Measurements from ENCODE around the gene UBE2M. TPM values are rescaled to one million over a fixed set of nuclear protein-coding genes. Genes with fewer than 3 reads are reported as not detected.

The UBE2M gene
- total and polyA plus RNA-seq, 3 experiments from 2014 or later = 22.5 to 191 (median 182) TPM

GRCh38 chr19:58519355-58520256 is 38.8 kb downstream of the UBE2M start, which contains the start of gene ZBTB45:
TSS of gene ZBTB45 (minus strand) at chr19:58519810. CDS start at chr19:58517673, 2,137 bp downstream.
- peaks cover 0 to 3% of the 10 kb centered on the region in 2 donors for H3K27me3 Mint-ChIP-seq
- H3K27me3 ChIP-seq (ENCODE audit: insufficient read depth, low read length, poor library complexity, severe bottlenecking) = no peaks in the 10 kb centered on the region
- peaks cover 34 to 46% (median 35%) of the 10 kb centered on the region in 3 donors for H3K4me1 Mint-ChIP-seq
- H3K36me3 Mint-ChIP-seq = peaks cover 0 to 29% (median 4%) of the 10 kb centered on the region in 3 donors
- ChIA-PET POLR2A (interaction anchor here (0.6 to 2.6 kb wide), 15 partner anchors 20 to 336 kb away, joined by 3 to 28 read pairs (median 5); partner anchors contain the start of genes CHMP2A, MZF1, TRIM28 and UBE2M), CTCF (interaction anchor here (0.7 to 7.4 kb wide), 30 partner anchors 9 to 338 kb away, joined by 3 to 77 read pairs (median 4); partner anchors contain the start of genes CHMP2A, ERVK3-1, MZF1 and TRIM28)
- H3K36me3 ChIP-seq (ENCODE audit: insufficient read depth, low read length) = peaks cover 6% of the 10 kb centered on the region
- H3K9me3 Mint-ChIP-seq = no peaks in the 10 kb centered on the region
- H3K4me1 ChIP-seq (ENCODE audit: insufficient read depth, low read length) = peaks cover 23% of the 10 kb centered on the region
- peak within 1 kb of the TSS; percentile 86 for H3K27ac ChIP-seq (ENCODE audit: low read depth, low read length)
- no peaks in the 10 kb centered on the region for H3K9me3 ChIP-seq (ENCODE audit: low read length)
- peak within 1 kb of the TSS; percentile 90 to 99 (median 98) for H3K27ac Mint-ChIP-seq
- peak; percentile 84 to 90 (median 88) for DNase-seq
- H3K4me3 Mint-ChIP-seq = peak within 1 kb of the TSS; percentile 90 to 97 (median 95)
- H3K4me3 ChIP-seq (ENCODE audit: low read length) = peak within 1 kb of the TSS; percentile 81

- POLR2A ChIA-PET = interaction anchor here (1.7 to 2.1 kb wide), 3 partner anchors 35 to 61 kb away, joined by 6 to 16 read pairs (median 12); partner anchors contain the start of genes CHMP2A and UBE2M
- peak overlapping the region; percentile 86 for H3K27ac ChIP-seq (ENCODE audit: low read depth, low read length)
- peak overlapping the region; percentile 90 to 97 (median 95) for H3K4me3 Mint-ChIP-seq
These were observed 39.4 kb downstream of the UBE2M start for GRCh38 chr19:58519087-58519354.

GRCh38 chr19:58518256-58519086 is 39.9 kb downstream of the UBE2M start:
- peak overlapping the region; percentile 81 for H3K4me3 ChIP-seq (ENCODE audit: low read length)
- POLR2A ChIA-PET = interaction anchor here (0.6 to 2.1 kb wide), 4 partner anchors 10 to 61 kb away, joined by 3 to 16 read pairs (median 9); partner anchors contain the start of genes CHMP2A and UBE2M
- Mint-ChIP-seq H3K4me1 (peaks cover 39 to 57% (median 43%) of the 10 kb centered on the region in 3 donors), H3K9me3 (no peaks in the 10 kb centered on the region), H3K4me3 (peak overlapping the region; percentile 90 to 97 (median 95)), H3K27ac (peak overlapping the region; percentile 90 to 99 (median 98)), H3K36me3 (peaks cover 0 to 29% (median 4%) of the 10 kb centered on the region in 3 donors), H3K27me3 (peaks cover 0 to 3% of the 10 kb centered on the region in 2 donors)
- H3K36me3 ChIP-seq (ENCODE audit: insufficient read depth, low read length) = peaks cover 6% of the 10 kb centered on the region
- DNase-seq = no peak
- H3K4me1 ChIP-seq (ENCODE audit: insufficient read depth, low read length) = peaks cover 30% of the 10 kb centered on the region
- H3K27ac ChIP-seq (ENCODE audit: low read depth, low read length) = peak overlapping the region; percentile 86
- H3K9me3 ChIP-seq (ENCODE audit: low read length) = no peaks in the 10 kb centered on the region
- no peaks in the 10 kb centered on the region for H3K27me3 ChIP-seq (ENCODE audit: insufficient read depth, low read length, poor library complexity, severe bottlenecking)
- CTCF ChIA-PET = interaction anchor here (0.7 to 7.4 kb wide), 10 partner anchors 19 to 337 kb away, joined by 3 to 77 read pairs (median 16); partner anchors contain the start of genes CHMP2A, MZF1 and TRIM28

More at GRCh38 chr19:58519087-58519354, 39.4 kb downstream of the UBE2M start:
- DNase-seq = peak; percentile 23 to 65 (median 28)
- CTCF ChIA-PET = interaction anchor here (0.7 to 7.4 kb wide), 9 partner anchors 19 to 337 kb away, joined by 3 to 77 read pairs (median 24); partner anchors contain the start of genes CHMP2A, MZF1 and TRIM28
- Histone ChIP-seq H3K4me1 (ENCODE audit: insufficient read depth, low read length) (peaks cover 27% of the 10 kb centered on the region), H3K36me3 (ENCODE audit: insufficient read depth, low read length) (peaks cover 6% of the 10 kb centered on the region), H3K27me3 (ENCODE audit: insufficient read depth, low read length, poor library complexity, severe bottlenecking) (no peaks in the 10 kb centered on the region), H3K9me3 (ENCODE audit: low read length) (no peaks in the 10 kb centered on the region), H3K4me3 (ENCODE audit: low read length) (peak overlapping the region; percentile 81)
- Mint-ChIP-seq H3K27me3 (peaks cover 0 to 3% of the 10 kb centered on the region in 2 donors), H3K27ac (peak overlapping the region; percentile 90 to 99 (median 98)), H3K9me3 (no peaks in the 10 kb centered on the region), H3K4me1 (peaks cover 38 to 52% (median 38%) of the 10 kb centered on the region in 3 donors), H3K36me3 (peaks cover 0 to 29% (median 4%) of the 10 kb centered on the region in 3 donors)

GRCh38 chr19:58516964-58517833 is 41.2 kb downstream of the UBE2M start:
- Mint-ChIP-seq H3K4me3 (peak overlapping the region in 2 of 7 donors; percentile 8 to 96), H3K9me3 (no peaks in the 10 kb centered on the region), H3K27ac (peak overlapping the region in 1 of 8 donors; percentile 81), H3K27me3 (peaks cover 0 to 3% of the 10 kb centered on the region in 2 donors), H3K4me1 (peaks cover 41 to 60% (median 43%) of the 10 kb centered on the region in 3 donors), H3K36me3 (peaks cover 0 to 29% (median 4%) of the 10 kb centered on the region in 3 donors)
- Histone ChIP-seq H3K27ac (ENCODE audit: low read depth, low read length) (no peak overlapping the region), H3K4me3 (ENCODE audit: low read length) (no peak overlapping the region), H3K9me3 (ENCODE audit: low read length) (no peaks in the 10 kb centered on the region), H3K27me3 (ENCODE audit: insufficient read depth, low read length, poor library complexity, severe bottlenecking) (no peaks in the 10 kb centered on the region), H3K36me3 (ENCODE audit: insufficient read depth, low read length) (peaks cover 6% of the 10 kb centered on the region), H3K4me1 (ENCODE audit: insufficient read depth, low read length) (peaks cover 31% of the 10 kb centered on the region)
- CTCF ChIA-PET = interaction anchor here (1.7 to 7.4 kb wide), 2 partner anchors 64 kb away, joined by 4 to 77 read pairs; no protein-coding TSS in a partner anchor
- no peak for DNase-seq
- POLR2A ChIA-PET = interaction anchor here (0.6 kb wide), 1 partner anchor 9 kb away, joined by 3 read pairs; no protein-coding TSS in a partner anchor

GRCh38 chr19:58516246-58516836 is 42.1 kb downstream of the UBE2M start:
- no peaks in the 10 kb centered on the region for H3K27me3 ChIP-seq (ENCODE audit: insufficient read depth, low read length, poor library complexity, severe bottlenecking)
- peak overlapping the region in 2 of 8 donors; percentile 26 to 81 for H3K27ac Mint-ChIP-seq
- H3K4me1 Mint-ChIP-seq = peaks cover 41 to 60% (median 43%) of the 10 kb centered on the region in 3 donors
- DNase-seq = no peak
- H3K4me1 ChIP-seq (ENCODE audit: insufficient read depth, low read length) = peaks cover 31% of the 10 kb centered on the region
- no peak overlapping the region for H3K4me3 ChIP-seq (ENCODE audit: low read length)
- ChIA-PET POLR2A (interaction anchor here (0.5 kb wide), 1 partner anchor 58 kb away, joined by 4 read pairs; no protein-coding TSS in a partner anchor), CTCF (interaction anchor here (1.7 kb wide), 1 partner anchor 64 kb away, joined by 4 read pairs; no protein-coding TSS in a partner anchor)
- H3K27me3 Mint-ChIP-seq = peaks cover 0 to 3% of the 10 kb centered on the region in 2 donors
- no peaks in the 10 kb centered on the region for H3K9me3 Mint-ChIP-seq
- H3K36me3 Mint-ChIP-seq = peaks cover 0 to 29% (median 4%) of the 10 kb centered on the region in 3 donors
- no peak overlapping the region for H3K27ac ChIP-seq (ENCODE audit: low read depth, low read length)
- peaks cover 6% of the 10 kb centered on the region for H3K36me3 ChIP-seq (ENCODE audit: insufficient read depth, low read length)
- H3K4me3 Mint-ChIP-seq = peak overlapping the region in 1 of 7 donors; percentile 53
- no peaks in the 10 kb centered on the region for H3K9me3 ChIP-seq (ENCODE audit: low read length)

- H3K36me3 ChIP-seq (ENCODE audit: insufficient read depth, low read length) = peaks cover 6% of the 10 kb centered on the region
- peak overlapping the region in 5 of 8 donors; percentile 26 to 81 (median 73) for H3K27ac Mint-ChIP-seq
- no peaks in the 10 kb centered on the region for H3K9me3 ChIP-seq (ENCODE audit: low read length)
- no peak overlapping the region for H3K4me3 ChIP-seq (ENCODE audit: low read length)
- peak overlapping the region in 4 of 7 donors; percentile 43 to 75 (median 52) for H3K4me3 Mint-ChIP-seq
- no peak overlapping the region for H3K27ac ChIP-seq (ENCODE audit: low read depth, low read length)
- H3K27me3 Mint-ChIP-seq = peaks cover 0 to 3% of the 10 kb centered on the region in 2 donors
- peaks cover 28% of the 10 kb centered on the region for H3K4me1 ChIP-seq (ENCODE audit: insufficient read depth, low read length)
- peaks cover 0 to 29% (median 4%) of the 10 kb centered on the region in 3 donors for H3K36me3 Mint-ChIP-seq
- H3K4me1 Mint-ChIP-seq = peaks cover 39 to 56% (median 40%) of the 10 kb centered on the region in 3 donors
- no peaks in the 10 kb centered on the region for H3K9me3 Mint-ChIP-seq
- ChIA-PET POLR2A (interaction anchor here (0.6 to 1.8 kb wide), 2 partner anchors 30 to 40 kb away, joined by 4 to 7 read pairs; partner anchors contain the start of gene CHMP2A), CTCF (interaction anchor here (1.8 to 3.6 kb wide), 3 partner anchors 15 to 65 kb away, joined by 12 to 61 read pairs (median 18); partner anchors contain the start of gene TRIM28)
- H3K27me3 ChIP-seq (ENCODE audit: insufficient read depth, low read length, poor library complexity, severe bottlenecking) = no peaks in the 10 kb centered on the region
- DNase-seq = no peak
These were observed 43.2 kb downstream of the UBE2M start for GRCh38 chr19:58515259-58515658.

Data from CD8-positive, alpha-beta memory T cell (primary cell).